B cell (primary cell): ENCODE measurements around the gene CNFN. TPM values are rescaled to one million over a fixed set of nuclear protein-coding genes. Genes with fewer than 3 reads are reported as not detected.

Experiments used
- ATAC-seq: fragments of 200-7000 bp; cut with Tn5 transposase; one replicate; pipeline ENCODE4 v1.10.0; 2021; ENCODE audit warnings: low read depth, mild to moderate bottlenecking, moderate number of reproducible peaks, moderate library complexity
- CTCF ChIA-PET: fragments of 350-600 bp; sonication (Branson Sonifier 250); formaldehyde crosslinking; loops from one replicate; lab custom pipeline; 2021; ENCODE audit warnings: antibody characterized with exemption, inconsistent platforms; lab: Charles Lee
- POLR2A ChIA-PET: fragments of 350-600 bp; sonication (Branson Sonifier 250); formaldehyde crosslinking; loops from one replicate; lab custom pipeline; 2021; ENCODE audit warnings: antibody characterized with exemption; lab: Charles Lee
- DNase-seq: peaks from one replicate; pipeline ENCODE4 v3.0.0; 2013
- H2AFZ ChIP-seq: 2 replicates; pipeline ENCODE4 v1.6.1; 2012; ENCODE audit warnings: mild to moderate bottlenecking, low read depth, low read length; ENCODE audit not compliant: insufficient read depth, poor library complexity, severe bottlenecking
- H3K27ac ChIP-seq, 2 donors: 1 replicate in 1 of 2; 2 replicates in 1 of 2; pipeline ENCODE4 v1.5.1; 2012 to 2013; ENCODE audit warnings: low read length in 2 of 2, mild to moderate bottlenecking in 2 of 2, moderate library complexity in 1 of 2
- H3K27me3 ChIP-seq, 4 experiments: fragments of 200-600 bp in 1 of 4; sonication (generic) in 1 of 4; replicated peaks in 1 of 4; 1 replicate in 2 of 4; 2 replicates in 2 of 4; pipeline versions ENCODE4 v1.6.1 to v1.7.0; 2013 to 2016; ENCODE audit warnings: low read length in 3 of 4, mild to moderate bottlenecking in 2 of 4, mixed read lengths in 1 of 4, moderate library complexity in 1 of 4; ENCODE audit not compliant: insufficient read depth in 4 of 4, control insufficient read depth in 3 of 4; ENCODE audit errors: control extremely low read depth in 1 of 4
- H3K36me3 ChIP-seq, 2 experiments: replicated peaks in 1 of 2; 1 replicate in 1 of 2; 2 replicates in 1 of 2; pipeline versions ENCODE4 v1.6.1 to v1.7.1; 2013; ENCODE audit warnings: low read length in 1 of 2; ENCODE audit not compliant: insufficient read depth in 2 of 2, control insufficient read depth in 1 of 2; ENCODE audit errors: control extremely low read depth in 1 of 2, extremely low read depth in 1 of 2
- H3K4me1 ChIP-seq, 2 donors: fragments of 200-600 bp in 1 of 2; sonication (generic) in 1 of 2; 1 replicate in 1 of 2; 2 replicates in 1 of 2; pipeline versions ENCODE4 v1.5.1 to v1.6.1; 2013 to 2017; ENCODE audit warnings: low read length in 2 of 2; ENCODE audit not compliant: control insufficient read depth in 2 of 2, insufficient read depth in 2 of 2
- H3K4me2 ChIP-seq: replicated peaks from 2 replicates; pipeline ENCODE3; 2012; ENCODE audit warnings: mild to moderate bottlenecking, low read depth, low read length; ENCODE audit not compliant: poor library complexity, severe bottlenecking
- H3K4me3 ChIP-seq, 5 experiments: fragments of 200-600 bp in 1 of 5; sonication (generic) in 1 of 5; 1 replicate in 3 of 5; 2 replicates in 2 of 5; pipeline versions ENCODE4 v1.5.1 to v1.7.0; 2011 to 2016; ENCODE audit warnings: low read length in 4 of 5, mild to moderate bottlenecking in 4 of 5, low read depth in 2 of 5, control low read depth in 1 of 5, moderate library complexity in 1 of 5; ENCODE audit not compliant: insufficient read depth in 1 of 5; ENCODE audit errors: control extremely low read depth in 1 of 5, extremely low read depth in 1 of 5
- H3K79me2 ChIP-seq: fragments of 200-600 bp; sonication (generic); one replicate; pipeline ENCODE4 v1.6.0; 2016; ENCODE audit warnings: low read length; ENCODE audit not compliant: control insufficient read depth, insufficient read depth
- H3K9ac ChIP-seq: fragments of 200-600 bp; sonication (generic); 2 replicates; pipeline ENCODE4 v1.6.1; 2017; ENCODE audit warnings: mild to moderate bottlenecking, low read length, moderate library complexity
- H3K9me3 ChIP-seq, 3 donors: one replicate each; pipeline versions ENCODE4 v1.6.1 to v1.7.1; 2013; ENCODE audit warnings: low read length in 2 of 3; ENCODE audit not compliant: control insufficient read depth in 2 of 3, insufficient read depth in 1 of 3; ENCODE audit errors: control extremely low read depth in 1 of 3
- H4K20me1 ChIP-seq: 2 replicates; pipeline ENCODE4 v1.6.0; 2012; ENCODE audit warnings: mild to moderate bottlenecking, low read length; ENCODE audit not compliant: insufficient read depth, control insufficient read depth, poor library complexity, severe bottlenecking
- H3K27ac Mint-ChIP-seq: one replicate; pipeline ENCODE4 v1.8.0; 2021; ENCODE audit warnings: mixed read lengths
- H3K27me3 Mint-ChIP-seq: one replicate; pipeline ENCODE4 v1.8.0; 2021; ENCODE audit warnings: mixed read lengths
- H3K4me1 Mint-ChIP-seq: one replicate; pipeline ENCODE4 v1.8.0; 2021; ENCODE audit warnings: mixed read lengths
- H3K4me3 Mint-ChIP-seq: one replicate; pipeline ENCODE4 v1.8.0; 2021; ENCODE audit warnings: mixed read lengths
- H3K9me3 Mint-ChIP-seq: one replicate; pipeline ENCODE4 v1.8.0; 2022; ENCODE audit warnings: mixed read lengths; ENCODE audit not compliant: insufficient read depth
- EZH2 ChIP-seq: IDR thresholded peaks from 2 replicates; pipeline ENCODE4 v1.6.1; 2012; ENCODE audit warnings: borderline replicate concordance, low read depth, mild to moderate bottlenecking, moderate library complexity, low read length; ENCODE audit not compliant: insufficient read depth, poor library complexity, severe bottlenecking
- WGBS: methylation state at CpG from one replicate; pipeline ENCODE4 v1.1.5; 2013; ENCODE audit warnings: missing lambda C conversion rate; ENCODE audit not compliant: insufficient coverage; 5-methylcytosine and 5-hydroxymethylcytosine counted together
- intact Hi-C: fragments of 100-400 bp; cut with micrococcal nuclease; formaldehyde crosslinking; loops from one replicate; pipeline ENCODE4 v1.10.0; 2022
- polyA plus RNA-seq: library from polyadenylated mRNA; depleted of rRNA; stranded (reverse); fragments of >200 nt; gene quantifications from 2 replicates; pipeline ENCODE4 v1.2.3, GENCODE V29; 2012
- total RNA-seq, 2 donors: library from RNA; stranded (reverse); fragments of 120-200 nt in 1 of 2; gene quantifications; 1 replicate in 1 of 2; 2 replicates in 1 of 2; pipeline versions ENCODE4 v1.2.3 to v1.2.4, GENCODE V29; 2013 to 2022
- TF ChIP-seq, protein P1 (sequence below): fragments of 200-600 bp; IDR thresholded peaks from one replicate; pipeline ENCODE4 v1.8.0; 2022; ENCODE audit warnings: antibody characterized with exemption, mild to moderate bottlenecking

Gene CNFN
- total and polyA plus RNA-seq, 2 donors (not counting 1 experiment from before 2014, with no cell fraction given) = 4.1 to 23.2 TPM

- peaks cover 46% of the 10 kb centered on the region for H3K4me1 Mint-ChIP-seq
- Histone ChIP-seq H3K9me3 (no peaks in the 10 kb centered on the region), H4K20me1 (no peaks in the 10 kb centered on the region), H3K79me2 (peaks cover 22% of the 10 kb centered on the region), H3K4me1 (peaks cover 26 to 41% of the 10 kb centered on the region in 2 donors), H3K9ac (no peak overlapping the region), H3K27me3 (no peaks in the 10 kb centered on the region), H2AFZ (no peak overlapping the region), H3K27ac (no peak overlapping the region), H3K4me3 (no peak overlapping the region), H3K36me3 (peaks cover 0 to 10% of the 10 kb centered on the region in 2 experiments), H3K4me2 (no peak overlapping the region)
- no peak for TF ChIP-seq EZH2
- TF ChIP-seq, protein P1, sequence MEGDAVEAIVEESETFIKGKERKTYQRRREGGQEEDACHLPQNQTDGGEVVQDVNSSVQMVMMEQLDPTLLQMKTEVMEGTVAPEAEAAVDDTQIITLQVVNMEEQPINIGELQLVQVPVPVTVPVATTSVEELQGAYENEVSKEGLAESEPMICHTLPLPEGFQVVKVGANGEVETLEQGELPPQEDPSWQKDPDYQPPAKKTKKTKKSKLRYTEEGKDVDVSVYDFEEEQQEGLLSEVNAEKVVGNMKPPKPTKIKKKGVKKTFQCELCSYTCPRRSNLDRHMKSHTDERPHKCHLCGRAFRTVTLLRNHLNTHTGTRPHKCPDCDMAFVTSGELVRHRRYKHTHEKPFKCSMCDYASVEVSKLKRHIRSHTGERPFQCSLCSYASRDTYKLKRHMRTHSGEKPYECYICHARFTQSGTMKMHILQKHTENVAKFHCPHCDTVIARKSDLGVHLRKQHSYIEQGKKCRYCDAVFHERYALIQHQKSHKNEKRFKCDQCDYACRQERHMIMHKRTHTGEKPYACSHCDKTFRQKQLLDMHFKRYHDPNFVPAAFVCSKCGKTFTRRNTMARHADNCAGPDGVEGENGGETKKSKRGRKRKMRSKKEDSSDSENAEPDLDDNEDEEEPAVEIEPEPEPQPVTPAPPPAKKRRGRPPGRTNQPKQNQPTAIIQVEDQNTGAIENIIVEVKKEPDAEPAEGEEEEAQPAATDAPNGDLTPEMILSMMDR = no peak
- CTCF ChIA-PET = interaction anchor here (0.7 to 3.1 kb wide), 17 partner anchors 12 to 292 kb away, joined by 3 to 27 read pairs (median 7); partner anchors contain the start of genes CEACAM1, CNFN and POU2F2
- 100% methylated on average over 1 of the region's 1 CpG for WGBS
- POLR2A ChIA-PET = no interaction called here
- H3K27ac Mint-ChIP-seq = no peak overlapping the region
- no peaks in the 10 kb centered on the region for H3K27me3 Mint-ChIP-seq
- no peaks in the 10 kb centered on the region for H3K9me3 Mint-ChIP-seq
- peak overlapping the region; percentile 45 for H3K4me3 Mint-ChIP-seq
- intact Hi-C loops = no loop called here
- ATAC-seq (no peak), DNase-seq (no peak)
These were observed 10.3 kb upstream of the CNFN start for GRCh38 chr19:42400404-42400803.
